Measurements from ENCODE around the gene SECISBP2. TPM values are rescaled to one million over a fixed set of nuclear protein-coding genes. Genes with fewer than 3 reads are reported as not detected.

SECISBP2 gene
- total and polyA plus RNA-seq, 11 donors = 13.0 to 27.5 (median 15.5) TPM

GRCh38 chr9:89314955-89315354 lies 3.3 kb upstream of the SECISBP2 start:
- Histone ChIP-seq H3K4me3 (no peak overlapping the region), H3K9me3 (no peaks in the 10 kb centered on the region), H3K27ac (no peak overlapping the region), H3K4me1 (peaks cover 5 to 59% (median 24%) of the 10 kb centered on the region in 12 donors), H3K36me3 (peaks cover 0 to 26% (median 0%) of the 10 kb centered on the region in 9 donors), H3K27me3 (no peaks in the 10 kb centered on the region)
- 100% methylated on average over 1 of the region's 1 CpG for WGBS, 4 donors
- intact Hi-C loops (cut with DNase I) = loop anchor here in 1 of 10 donors (10.0 kb wide), 1 partner anchor 130 kb away; no protein-coding TSS in a partner anchor
- no peak for DNase-seq
- no peak for ATAC-seq
- no peak for TF ChIP-seq POLR2A (IDR thresholded peaks at IDR 0.05)

GRCh38 chr9:89315482-89315881 lies 2.8 kb upstream of the SECISBP2 start:
- Histone ChIP-seq H3K9me3 (no peaks in the 10 kb centered on the region), H3K4me3 (no peak overlapping the region), H3K27ac (no peak overlapping the region), H3K36me3 (peaks cover 0 to 28% (median 0%) of the 10 kb centered on the region in 9 donors), H3K27me3 (no peaks in the 10 kb centered on the region), H3K4me1 (peaks cover 5 to 63% (median 29%) of the 10 kb centered on the region in 12 donors)
- intact Hi-C loops (cut with DNase I) = loop anchor here in 1 of 10 donors (10.0 kb wide), 1 partner anchor 131 kb away; no protein-coding TSS in a partner anchor
- DNase-seq (no peak), ATAC-seq (no peak)
- TF ChIP-seq CTCF (IDR thresholded peaks at IDR 0.05) (no peak), POLR2A (IDR thresholded peaks at IDR 0.05) (no peak)

- intact Hi-C loops (cut with DNase I) = loop anchor here in 1 of 10 donors (10.0 kb wide), 1 partner anchor 132 kb away; no protein-coding TSS in a partner anchor
- ATAC-seq (no peak), DNase-seq (no peak)
- Histone ChIP-seq H3K4me3 (peak overlapping the region in 2 of 12 donors; percentile 69 to 79), H3K36me3 (peaks cover 0 to 45% (median 9%) of the 10 kb centered on the region in 9 donors), H3K27me3 (no peaks in the 10 kb centered on the region), H3K9me3 (no peaks in the 10 kb centered on the region), H3K27ac (peak overlapping the region in 5 of 12 donors; percentile 98 to 99 (median 98)), H3K4me1 (peaks cover 5 to 70% (median 31%) of the 10 kb centered on the region in 12 donors)
- TF ChIP-seq POLR2A (IDR thresholded peaks at IDR 0.05) = no peak
- no peak for TF ChIP-seq CTCF (IDR thresholded peaks at IDR 0.05)
- WGBS, 4 donors = 89 to 91% (median 90%) methylated on average over 4 of the region's 4 CpGs
Observed at GRCh38 chr9:89317282-89317681, 1.0 kb upstream of the SECISBP2 start.

GRCh38 chr9:89319015-89319905 lies 960 bp downstream of the SECISBP2 start:
- H3K27ac ChIP-seq = peak overlapping the region; percentile 94 to 100 (median 99)
- TF ChIP-seq POLR2A (IDR thresholded peaks at IDR 0.05) (no peak), CTCF (IDR thresholded peaks at IDR 0.05) (peak in 3 of 12 donors; percentile 10 to 83 (median 71))
- H3K36me3 ChIP-seq = peaks cover 0 to 61% (median 12%) of the 10 kb centered on the region in 9 donors
- H3K4me1 ChIP-seq = peaks cover 5 to 69% (median 37%) of the 10 kb centered on the region in 12 donors
- ATAC-seq (no peak), DNase-seq (no peak)
- intact Hi-C loops (cut with DNase I) = loop anchor here in 6 of 10 donors (1.0 to 10.0 kb wide), 3 partner anchors 134 to 230 kb away; no protein-coding TSS in a partner anchor
- 3 to 5% (median 4%) methylated on average over 13 of the region's 13 CpGs for WGBS, 4 donors
- H3K9me3 ChIP-seq = no peaks in the 10 kb centered on the region
- no peaks in the 10 kb centered on the region for H3K27me3 ChIP-seq
- peak overlapping the region; percentile 51 to 94 (median 74) for H3K4me3 ChIP-seq

Measured in heart left ventricle (tissue), 16 donors.